HepG2 (cell line): ENCODE data around the gene MLST8. TPM values are rescaled to one million over a fixed set of nuclear protein-coding genes. Genes with fewer than 3 reads are reported as not detected.

ENCODE experiments used
- AGO1 ChIP-seq: fragments of 200-400 bp; formaldehyde crosslinking; IDR thresholded peaks from 2 replicates; pipeline ENCODE4 v1.6.1; 2017; ENCODE audit warnings: mild to moderate bottlenecking, low read depth, low read length, moderate library complexity; ENCODE audit not compliant: poor library complexity, severe bottlenecking
- ARID5B ChIP-seq: IDR thresholded peaks from 2 replicates; pipeline ENCODE4 v1.4.0; 2020; ENCODE audit warnings: mild to moderate bottlenecking, missing genetic modification reagents
- CREB1 ChIP-seq, 2 experiments: fragments of 450-650 bp in 1 of 2; IDR thresholded peaks; 2 replicates each; pipeline ENCODE4 v1.6.1; 2016 to 2017; ENCODE audit warnings: control low read depth in 1 of 2, mild to moderate bottlenecking in 1 of 2, missing compliant biosample characterization in 1 of 2, missing genetic modification characterization in 1 of 2
- EHMT2 ChIP-seq: fragments of 200-600 bp; sonication (generic); IDR thresholded peaks from 2 replicates; pipeline ENCODE4 v1.7.0; 2017; ENCODE audit warnings: antibody characterized with exemption, low read depth, low read length, borderline replicate concordance
- HMG20A ChIP-seq: IDR thresholded peaks from 2 replicates; pipeline ENCODE4 v1.6.1; 2016; ENCODE audit warnings: borderline replicate concordance
- NFKBIZ ChIP-seq: IDR thresholded peaks from 2 replicates; pipeline ENCODE4 v1.6.1; 2018; ENCODE audit warnings: missing genetic modification reagents, missing compliant biosample characterization
- POGZ ChIP-seq: sonication (generic); formaldehyde crosslinking; IDR thresholded peaks from 2 replicates; pipeline ENCODE4 v1.4.0; 2020; ENCODE audit warnings: mild to moderate bottlenecking, missing genetic modification reagents
- RBFOX2 ChIP-seq: fragments of 200-400 bp; formaldehyde crosslinking; IDR thresholded peaks from 2 replicates; pipeline ENCODE4 v1.6.1; 2017; ENCODE audit warnings: low read depth, mild to moderate bottlenecking, low read length
- REXO4 ChIP-seq: sonication (generic); formaldehyde crosslinking; IDR thresholded peaks from 2 replicates; pipeline ENCODE4 v1.8.0; 2022; ENCODE audit warnings: missing genetic modification reagents, mild to moderate bottlenecking, borderline replicate concordance
- RFX3 ChIP-seq: IDR thresholded peaks from 2 replicates; pipeline ENCODE4 v1.6.1; 2016; ENCODE audit warnings: missing biosample characterization, missing genetic modification reagents
- RXRB ChIP-seq: IDR thresholded peaks from 2 replicates; pipeline ENCODE4 v1.6.1; 2016; ENCODE audit warnings: borderline replicate concordance, missing genetic modification reagents, missing compliant biosample characterization
- SMAD1 ChIP-seq: sonication (generic); formaldehyde crosslinking; IDR thresholded peaks from 2 replicates; pipeline ENCODE4 v1.4.0; 2020; ENCODE audit warnings: missing genetic modification reagents, low read depth, mild to moderate bottlenecking, borderline replicate concordance
- TBX2 ChIP-seq: sonication (generic); formaldehyde crosslinking; IDR thresholded peaks from 2 replicates; pipeline ENCODE4 v1.5.0; 2020; ENCODE audit warnings: missing genetic modification reagents, mild to moderate bottlenecking, borderline replicate concordance
- ZFP41 ChIP-seq: sonication (generic); formaldehyde crosslinking; IDR thresholded peaks from 2 replicates; pipeline ENCODE4 v1.4.0; 2020; ENCODE audit warnings: mild to moderate bottlenecking, missing genetic modification reagents, borderline replicate concordance
- ZNF260 ChIP-seq: sonication (generic); formaldehyde crosslinking; IDR thresholded peaks from 2 replicates; pipeline ENCODE4 v1.4.0; 2020; ENCODE audit warnings: missing genetic modification reagents, low read depth, mild to moderate bottlenecking, borderline replicate concordance
- ZNF317 ChIP-seq: sonication (generic); formaldehyde crosslinking; IDR thresholded peaks from 2 replicates; pipeline ENCODE4 v1.5.0; 2020; ENCODE audit warnings: mild to moderate bottlenecking, missing genetic modification reagents
- ZNF605 ChIP-seq: sonication (generic); formaldehyde crosslinking; IDR thresholded peaks from 2 replicates; pipeline ENCODE4 v1.8.0; 2022; ENCODE audit warnings: mild to moderate bottlenecking, missing genetic modification reagents
- ZNF747 ChIP-seq: sonication (generic); formaldehyde crosslinking; IDR thresholded peaks from 2 replicates; pipeline ENCODE4 v1.8.1; 2023; ENCODE audit warnings: missing genetic modification reagents, mild to moderate bottlenecking, borderline replicate concordance
- ZNF841 ChIP-seq: sonication (generic); formaldehyde crosslinking; IDR thresholded peaks from 2 replicates; pipeline ENCODE4 v1.8.1; 2023; ENCODE audit warnings: missing genetic modification reagents, borderline replicate concordance
- ZNF891 ChIP-seq: sonication (generic); formaldehyde crosslinking; IDR thresholded peaks from 2 replicates; pipeline ENCODE4 v1.5.0; 2020; ENCODE audit warnings: mild to moderate bottlenecking, missing genetic modification reagents
- ZZZ3 ChIP-seq: sonication (generic); formaldehyde crosslinking; IDR thresholded peaks from 2 replicates; pipeline ENCODE4 v1.4.0; 2020; ENCODE audit warnings: missing genetic modification reagents, mild to moderate bottlenecking, borderline replicate concordance
- polyA plus RNA-seq, 8 experiments: library from polyadenylated mRNA; depleted of rRNA in 3 of 8; stranded (reverse) in 7 of 8; unstranded in 1 of 8; fragments of >200 nt; fragmentation: Illumina TruSeq in 4 of 8; extraction: Trizol in 4 of 8; gene quantifications; 2 replicates each; pipeline versions ENCODE4 v1.2.1 to v1.2.3, GENCODE V29; 2011 to 2016; ENCODE audit warnings: low read depth in 4 of 8, missing spikeins in 1 of 8, mixed read lengths in 1 of 8; ENCODE audit not compliant: insufficient read depth in 1 of 8
- total RNA-seq, 5 experiments: library from RNA; depleted of rRNA; stranded (reverse); fragments of >200 nt; fragmentation: Illumina TruSeq; extraction: Trizol; gene quantifications; 2 replicates each; pipeline ENCODE4 v1.2.3, GENCODE V29; 2016; ENCODE audit warnings: low read depth in 1 of 5
- TF ChIP-seq, protein P1 (sequence below): sonication (generic); formaldehyde crosslinking; IDR thresholded peaks from 2 replicates; pipeline ENCODE4 v1.8.1; 2023; ENCODE audit warnings: mild to moderate bottlenecking, moderate library complexity, missing genetic modification reagents
- TF ChIP-seq, protein P2 (sequence below): sonication (generic); formaldehyde crosslinking; IDR thresholded peaks from 2 replicates; pipeline ENCODE4 v1.5.1; 2020; ENCODE audit warnings: missing genetic modification reagents, mild to moderate bottlenecking, borderline replicate concordance

MLST8 gene
- total and polyA plus RNA-seq, 2 of the 13 experiments (the other 11 are each of a cell fraction or from before 2014, with no cell fraction given): 30.8 to 72.7 TPM

DNA sequence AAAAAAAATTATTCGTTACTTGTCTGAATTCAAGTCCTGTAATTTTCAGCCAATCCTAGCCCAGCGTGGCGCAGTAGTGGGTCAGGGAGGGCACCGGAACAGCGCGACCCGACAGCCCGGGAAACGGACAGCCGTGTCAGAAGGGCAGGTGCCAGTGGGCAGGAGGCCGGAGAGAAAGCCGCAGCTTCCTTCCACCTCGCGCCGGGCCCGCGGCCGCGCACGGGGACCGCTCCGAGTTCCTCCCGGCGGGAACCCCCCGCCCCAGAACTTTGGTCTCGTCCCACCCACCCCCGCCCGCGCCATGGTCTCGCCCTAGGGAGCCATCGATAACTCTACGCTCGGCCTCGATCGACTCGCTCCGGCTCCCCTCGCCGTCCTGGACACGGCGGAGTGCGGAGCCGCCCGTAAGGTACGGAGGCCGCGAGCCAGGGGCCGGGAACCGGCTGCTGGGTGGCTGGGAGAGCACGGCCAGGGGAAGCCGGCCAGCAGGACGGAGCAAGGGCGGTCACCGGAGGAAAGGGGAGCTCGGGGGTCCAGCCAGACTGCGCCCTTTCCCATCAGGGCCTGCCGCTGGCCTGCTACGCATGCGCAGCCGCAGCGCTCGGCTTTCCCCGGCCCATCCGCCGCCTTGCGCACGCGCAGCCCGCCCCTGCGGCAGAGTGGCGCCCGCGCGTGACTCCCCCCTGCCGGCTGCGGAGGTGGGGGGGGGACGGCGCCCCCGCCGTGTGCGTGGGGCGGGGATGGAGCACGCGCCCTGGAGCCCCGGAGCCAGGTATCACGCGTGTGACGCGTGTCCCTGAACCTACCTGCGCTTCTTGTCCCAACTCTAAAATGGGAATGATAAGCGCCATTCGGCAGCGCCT lies at the start of gene MLST8 (continued):
- TF ChIP-seq, protein P1, sequence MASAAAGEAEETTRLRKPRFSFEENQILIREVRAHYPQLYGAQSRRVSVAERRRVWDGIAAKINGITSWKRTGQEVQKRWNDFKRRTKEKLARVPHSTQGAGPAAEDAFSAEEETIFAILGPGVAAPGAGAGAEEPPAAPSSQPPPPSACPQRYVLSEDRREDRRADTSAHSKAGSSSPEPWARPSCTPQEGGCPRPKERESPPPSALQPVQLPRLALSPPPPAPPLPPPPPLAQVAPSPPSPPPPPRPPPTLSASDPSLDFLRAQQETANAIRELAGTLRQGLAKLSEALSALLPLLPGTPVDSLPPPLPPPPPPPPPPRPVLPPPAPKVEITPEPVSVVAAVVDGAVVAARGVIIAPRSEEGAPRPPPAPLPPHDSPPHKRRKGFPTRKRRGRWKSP (CRISPR knock-in tag): 0 out of 2 replicates have a peak, but pooled peaks have one; percentile 48
- TF ChIP-seq EHMT2 (no peak), ZNF317 (CRISPR knock-in tag) (peak; percentile 64; the same call in 1 of the 2 replicates), RFX3 (CRISPR knock-in tag) (0 out of 2 replicates have a peak, but pooled peaks have one; percentile 23), ZNF260 (CRISPR knock-in tag) (no peak), ZNF891 (peak; percentile 69), RXRB (CRISPR knock-in tag) (no peak; the same call in 1 of the 2 replicates), HMG20A (no peak), ZNF841 (CRISPR knock-in tag) (no peak), NFKBIZ (CRISPR knock-in tag) (peak; percentile 76; the same call in 1 of the 2 replicates), ZNF747 (CRISPR knock-in tag) (peak; percentile 64; the same call in 1 of the 2 replicates), AGO1 (peak; percentile 77), REXO4 (no peak), ARID5B (peak; percentile 57), ZNF605 (CRISPR knock-in tag) (no peak; the same call in 1 of the 2 replicates), CREB1 (IDR thresholded peaks at IDR 0.05) (0 out of 2 replicates have a peak, but pooled peaks have one; percentile 29), CREB1 (CRISPR knock-in tag; IDR thresholded peaks at IDR 0.05) (no peak), RBFOX2 (peak; percentile 97), ZFP41 (peak; percentile 35; the same call in 1 of the 2 replicates), SMAD1 (CRISPR knock-in tag) (peak; percentile 83; the same call in 1 of the 2 replicates), ZZZ3 (CRISPR knock-in tag) (peak; percentile 73), TBX2 (CRISPR knock-in tag) (no peak; the same call in 1 of the 2 replicates), POGZ (CRISPR knock-in tag) (peak; percentile 59; the same call in 1 of the 2 replicates)
- TF ChIP-seq, protein P2, sequence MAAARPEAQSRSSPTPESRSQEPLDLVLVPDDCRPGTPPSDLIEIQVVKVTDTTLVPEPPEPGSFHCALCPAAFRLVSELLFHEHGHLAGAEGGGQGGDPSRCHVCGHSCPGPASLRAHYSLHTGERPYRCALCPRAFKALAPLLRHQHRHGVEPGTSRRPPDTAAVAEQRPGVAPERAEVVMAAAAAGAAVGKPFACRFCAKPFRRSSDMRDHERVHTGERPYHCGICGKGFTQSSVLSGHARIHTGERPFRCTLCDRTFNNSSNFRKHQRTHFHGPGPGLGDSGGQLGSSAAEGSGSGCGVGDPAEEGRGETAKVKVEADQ (CRISPR knock-in tag): no peak
